Astrocyte of the cerebellum (primary cell): ENCODE data around the gene ATP6V1G2.
"Not testable (repeated sequence)": the region's sequence is repeated elsewhere in the genome, so short reads cannot be mapped to it uniquely, and the experiment has no call there.

Source experiments
- DNase-seq: peaks from one replicate; pipeline ENCODE4 v3.0.0-alpha.2; 2011; ENCODE audit warnings: low read depth
- H3K4me3 ChIP-seq: 2 replicates; pipeline ENCODE4 v1.5.1; 2011; ENCODE audit warnings: mild to moderate bottlenecking, low read depth, low read length, moderate library complexity
- in situ Hi-C: cut with HindIII; loops from 2 replicates; pipeline ENCODE4 v1.10.0; 2017; ENCODE audit warnings: low sequenced_read_pairs
- TF ChIP-seq, protein P1 (sequence below): IDR thresholded peaks from 2 replicates; pipeline ENCODE4 v1.5.1; 2012; ENCODE audit warnings: low read length, low read depth, moderate library complexity, mild to moderate bottlenecking; ENCODE audit errors: missing control alignments

Gene ATP6V1G2

DNA sequence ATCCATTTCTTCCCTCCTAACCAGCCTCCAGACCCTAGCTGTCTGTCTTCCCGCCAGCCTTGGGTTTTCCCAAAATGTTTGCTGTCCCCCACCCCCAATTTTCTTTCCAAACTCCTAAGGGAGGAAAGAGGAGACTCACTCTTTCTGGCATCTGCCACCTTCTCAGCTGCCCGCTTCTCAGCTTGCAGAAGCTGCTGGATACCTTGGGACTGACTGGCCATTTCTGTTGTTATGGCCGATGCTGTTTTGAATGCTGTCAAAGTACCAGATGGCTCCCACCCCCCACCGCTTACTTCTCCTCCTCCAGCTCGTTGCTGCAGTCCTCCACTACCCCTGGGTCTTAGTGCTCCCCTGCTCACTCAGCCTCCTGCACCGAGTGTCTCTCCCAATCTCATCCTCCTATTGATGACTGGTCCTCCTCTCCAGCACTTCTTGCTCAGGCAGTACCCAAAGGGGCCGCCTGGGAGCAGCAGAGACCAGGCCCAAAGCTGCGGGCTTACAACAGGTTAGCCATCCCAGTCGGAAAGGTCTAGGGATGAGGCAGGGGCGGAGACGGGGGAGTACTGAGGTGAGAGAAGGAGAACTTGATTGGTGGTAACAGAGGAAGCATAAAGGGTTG, at the start of gene ATP6V1G2:
Gene ATP6V1G2, minus strand, starts transcription at position 270 of the 619 bp plus-strand sequence. Its CDS starts 49 bp downstream, at position 221.
- in situ Hi-C loops: no loop called here
- TF ChIP-seq, protein P1, sequence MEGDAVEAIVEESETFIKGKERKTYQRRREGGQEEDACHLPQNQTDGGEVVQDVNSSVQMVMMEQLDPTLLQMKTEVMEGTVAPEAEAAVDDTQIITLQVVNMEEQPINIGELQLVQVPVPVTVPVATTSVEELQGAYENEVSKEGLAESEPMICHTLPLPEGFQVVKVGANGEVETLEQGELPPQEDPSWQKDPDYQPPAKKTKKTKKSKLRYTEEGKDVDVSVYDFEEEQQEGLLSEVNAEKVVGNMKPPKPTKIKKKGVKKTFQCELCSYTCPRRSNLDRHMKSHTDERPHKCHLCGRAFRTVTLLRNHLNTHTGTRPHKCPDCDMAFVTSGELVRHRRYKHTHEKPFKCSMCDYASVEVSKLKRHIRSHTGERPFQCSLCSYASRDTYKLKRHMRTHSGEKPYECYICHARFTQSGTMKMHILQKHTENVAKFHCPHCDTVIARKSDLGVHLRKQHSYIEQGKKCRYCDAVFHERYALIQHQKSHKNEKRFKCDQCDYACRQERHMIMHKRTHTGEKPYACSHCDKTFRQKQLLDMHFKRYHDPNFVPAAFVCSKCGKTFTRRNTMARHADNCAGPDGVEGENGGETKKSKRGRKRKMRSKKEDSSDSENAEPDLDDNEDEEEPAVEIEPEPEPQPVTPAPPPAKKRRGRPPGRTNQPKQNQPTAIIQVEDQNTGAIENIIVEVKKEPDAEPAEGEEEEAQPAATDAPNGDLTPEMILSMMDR: peak; percentile 100
- DNase-seq: peak; percentile 84
- peak within 1 kb of the TSS; percentile 54 for H3K4me3 ChIP-seq

DNA sequence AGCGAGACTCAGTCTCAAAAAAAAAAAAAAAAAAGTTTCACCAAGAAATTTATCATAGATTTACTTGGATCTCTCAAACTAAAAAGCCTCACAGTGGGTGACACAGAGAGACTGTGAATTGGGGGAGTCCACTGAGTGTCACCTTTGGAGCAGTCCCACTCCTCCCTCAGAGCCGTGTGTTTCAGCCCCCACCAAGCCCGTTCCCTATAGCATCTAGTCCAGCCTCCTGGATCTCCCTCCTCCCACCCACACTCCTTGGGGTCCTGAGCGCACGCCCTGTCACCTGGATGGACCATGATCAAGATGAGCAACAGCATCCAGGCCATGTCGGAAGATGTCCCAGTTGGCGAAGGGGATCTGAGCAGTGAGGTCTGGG, 46.0 kb upstream of the ATP6V1G2 start:
- H3K4me3 ChIP-seq: no peak overlapping the region
- TF ChIP-seq, protein P1: no peak
- in situ Hi-C loops: no loop called here
- no peak for DNase-seq

DNA sequence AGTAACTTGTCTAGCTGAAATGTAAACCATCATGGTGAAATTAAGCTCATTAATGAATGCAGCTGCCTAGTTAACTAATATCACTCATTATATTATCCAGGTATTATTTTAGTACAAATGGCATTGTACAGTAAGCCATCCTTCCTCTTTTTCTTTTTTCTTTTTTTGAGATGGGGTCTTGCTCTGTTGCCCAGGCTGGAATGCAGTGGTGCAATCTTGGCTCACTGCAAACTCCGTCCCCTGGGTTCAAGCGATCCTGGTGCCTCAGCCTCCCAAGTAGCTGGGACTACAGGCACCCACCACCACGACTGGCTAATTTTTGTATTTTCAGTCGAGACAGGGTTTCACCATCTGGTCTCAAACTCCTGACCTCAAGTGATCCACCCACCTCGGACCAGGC, 44.3 kb upstream of the ATP6V1G2 start:
- H3K4me3 ChIP-seq, DNase-seq, in situ Hi-C loops: not testable (repeated sequence)

DNA sequence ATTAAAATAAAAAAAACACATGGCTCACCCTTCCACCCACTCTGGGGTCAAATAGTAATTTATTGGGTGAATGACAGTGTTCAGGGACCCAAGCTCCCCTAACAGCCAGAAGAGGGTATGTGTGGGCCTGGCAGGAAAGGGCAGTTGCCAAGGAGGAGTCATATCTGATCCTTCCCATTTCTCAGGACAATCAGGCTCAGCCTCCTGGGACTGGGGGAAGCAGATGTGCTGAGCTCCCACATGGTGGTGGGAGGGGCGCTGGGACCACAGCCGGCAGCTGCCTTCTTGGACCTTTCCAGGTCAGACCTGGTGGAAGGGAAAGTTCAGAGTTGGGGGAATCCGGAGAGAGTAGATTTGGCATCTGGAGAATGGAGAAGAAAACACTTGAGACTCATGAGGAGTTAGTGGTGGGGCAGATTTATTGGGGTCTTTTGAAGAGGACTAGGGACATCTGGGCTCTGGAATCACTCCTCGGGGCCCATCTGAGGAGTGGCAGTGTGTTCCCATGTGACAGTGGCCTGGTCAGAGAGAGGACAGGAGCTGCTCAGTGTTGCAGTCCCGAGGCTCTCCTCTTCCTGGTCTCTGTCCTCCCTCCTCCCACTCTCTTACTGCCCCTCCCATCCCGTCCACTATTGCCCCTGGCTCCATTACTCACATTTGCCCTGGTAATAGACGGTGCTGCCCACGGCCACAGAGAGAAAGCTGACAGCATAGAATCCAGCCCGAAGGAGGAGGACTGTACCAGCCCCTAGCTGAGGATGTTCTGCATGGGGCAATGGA, 42.7 kb upstream of the ATP6V1G2 start:
- in situ Hi-C loops: no loop called here
- no peak overlapping the region for H3K4me3 ChIP-seq
- DNase-seq: no peak
- TF ChIP-seq, protein P1: no peak

DNA sequence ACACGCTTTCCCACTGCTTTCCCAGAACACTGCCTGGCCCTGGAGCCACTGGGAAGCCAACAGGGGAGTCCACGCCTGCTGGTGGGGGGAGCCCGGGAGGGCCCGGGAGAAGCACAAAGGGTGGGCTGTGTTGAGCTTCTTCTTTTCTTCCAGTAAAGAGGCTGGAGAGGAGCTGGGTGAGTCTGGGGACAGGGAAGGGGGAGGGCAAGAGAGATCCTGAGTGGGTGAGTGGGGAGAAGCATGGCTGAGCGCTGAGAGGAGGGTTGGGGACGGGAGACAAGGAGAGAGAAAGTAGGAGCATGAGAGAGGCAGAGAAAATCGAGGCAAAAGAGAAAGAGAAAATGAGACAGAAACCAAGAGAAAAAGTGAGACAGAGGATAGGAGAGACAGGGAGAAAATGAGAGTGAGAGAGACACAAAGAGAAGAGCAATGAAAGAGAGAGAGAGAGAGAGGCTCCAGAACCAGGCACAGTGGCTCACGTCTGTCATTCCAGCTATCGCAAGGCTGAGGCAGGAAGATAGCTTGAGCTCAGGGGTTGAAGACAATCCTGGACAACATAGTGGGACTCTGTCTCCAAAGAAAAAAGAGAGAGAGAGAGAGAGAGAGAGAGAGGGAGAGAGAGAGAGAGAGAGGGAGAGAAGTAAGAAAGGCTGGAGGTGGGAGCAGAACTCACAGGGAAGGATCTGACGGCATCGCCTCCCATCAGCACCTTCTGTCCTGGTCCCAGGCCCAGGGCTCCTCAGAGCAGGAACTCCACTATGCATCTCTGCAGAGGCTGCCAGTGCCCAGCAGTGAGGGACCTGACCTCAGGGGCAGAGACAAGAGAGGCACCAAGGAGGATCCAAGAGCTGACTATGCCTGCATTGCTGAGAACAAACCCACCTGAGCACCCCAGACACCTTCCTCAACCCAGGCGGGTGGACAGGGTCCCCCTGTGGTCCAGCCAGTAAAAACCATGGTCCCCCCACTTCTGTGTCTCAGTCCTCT, 41.7 kb upstream of the ATP6V1G2 start:
- no peak for DNase-seq
- no peak overlapping the region for H3K4me3 ChIP-seq
- TF ChIP-seq, protein P1: no peak
- in situ Hi-C loops: no loop called here

DNA sequence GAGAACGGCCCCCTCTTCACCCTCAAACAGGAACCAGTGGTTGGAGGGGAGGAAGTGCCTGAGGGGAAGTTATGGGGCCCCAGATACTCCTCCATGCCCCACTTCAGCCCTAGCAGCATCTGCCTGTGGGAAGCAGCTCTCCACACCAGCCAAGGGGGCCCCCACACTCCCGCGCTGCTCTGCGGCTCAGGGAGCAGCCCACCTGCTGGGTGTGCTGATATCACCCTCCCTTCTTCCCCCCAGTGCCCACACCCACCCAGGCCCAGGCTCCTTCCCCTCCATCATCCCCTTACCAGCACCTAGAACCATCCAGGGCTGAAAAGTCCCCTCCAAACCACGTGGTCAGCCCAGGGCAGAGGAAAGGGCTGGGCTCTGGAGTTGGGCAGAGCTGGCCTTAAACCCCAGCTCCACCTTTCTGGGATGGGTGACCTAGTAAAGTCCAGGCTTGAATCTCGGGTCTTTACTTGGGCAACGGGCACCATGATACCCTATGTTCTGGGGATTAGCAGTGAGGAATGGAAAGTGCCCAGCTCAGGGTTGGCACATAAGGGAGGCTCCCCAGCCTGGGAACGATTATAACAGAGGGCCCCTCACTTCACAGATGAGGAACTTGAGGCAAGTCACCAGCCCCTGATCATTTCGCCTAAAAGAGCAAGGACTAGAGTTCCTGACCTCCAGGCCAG, 40.3 kb upstream of the ATP6V1G2 start:
- in situ Hi-C loops: no loop called here
- no peak overlapping the region for H3K4me3 ChIP-seq
- no peak for DNase-seq
- TF ChIP-seq, protein P1: no peak
